Measurements from ENCODE around the gene PPP1R3F.

Gene PPP1R3F

GRCh38 chrX:49269767-49270248 lies at the start of gene PPP1R3F:
Gene PPP1R3F (plus strand): TSS chrX:49269793. CDS start chrX:49269870, 77 bp downstream.
- no peak for TF ChIP-seq CTCF (IDR thresholded peaks at IDR 0.05; ENCODE audit: borderline replicate concordance, insufficient read depth, low read depth, low read length)
- peak within 1 kb of the TSS; percentile 79 for H3K4me3 ChIP-seq (ENCODE audit: low read depth, low read length)

GRCh38 chrX:49220100-49220499 lies 49.5 kb upstream of the PPP1R3F start:
- H3K4me3 ChIP-seq (ENCODE audit: low read depth, low read length), result no peak overlapping the region
- TF ChIP-seq CTCF (IDR thresholded peaks at IDR 0.05; ENCODE audit: borderline replicate concordance, insufficient read depth, low read depth, low read length), result no peak

- no peak overlapping the region for H3K4me3 ChIP-seq (ENCODE audit: low read depth, low read length)
- TF ChIP-seq CTCF (IDR thresholded peaks at IDR 0.05; ENCODE audit: borderline replicate concordance, insufficient read depth, low read depth, low read length), result no peak
Measured at GRCh38 chrX:49221868-49222267, 47.7 kb upstream of the PPP1R3F start.

GRCh38 chrX:49225858-49226257 lies 43.7 kb upstream of the PPP1R3F start:
- no peak overlapping the region for H3K4me3 ChIP-seq (ENCODE audit: low read depth, low read length)
- no peak for TF ChIP-seq CTCF (IDR thresholded peaks at IDR 0.05; ENCODE audit: borderline replicate concordance, insufficient read depth, low read depth, low read length)

GRCh38 chrX:49226946-49227345 lies 42.6 kb upstream of the PPP1R3F start:
- H3K4me3 ChIP-seq (ENCODE audit: low read depth, low read length), result no peak overlapping the region
- TF ChIP-seq CTCF (IDR thresholded peaks at IDR 0.05; ENCODE audit: borderline replicate concordance, insufficient read depth, low read depth, low read length), result no peak

GRCh38 chrX:49227726-49228125 lies 41.9 kb upstream of the PPP1R3F start:
- no peak for TF ChIP-seq CTCF (IDR thresholded peaks at IDR 0.05; ENCODE audit: borderline replicate concordance, insufficient read depth, low read depth, low read length)

GRCh38 chrX:49228185-49228584 lies 41.4 kb upstream of the PPP1R3F start:
- no peak for TF ChIP-seq CTCF (IDR thresholded peaks at IDR 0.05; ENCODE audit: borderline replicate concordance, insufficient read depth, low read depth, low read length)

More at GRCh38 chrX:49227726-49228125, 41.9 kb upstream of the PPP1R3F start:
- H3K4me3 ChIP-seq (ENCODE audit: low read depth, low read length), result no peak overlapping the region

More at GRCh38 chrX:49228185-49228584, 41.4 kb upstream of the PPP1R3F start:
- H3K4me3 ChIP-seq (ENCODE audit: low read depth, low read length), result no peak overlapping the region

All from GM12875 (cell line).